Lung (tissue), 12 donors: ENCODE measurements around the gene AP3S2. TPM values are rescaled to one million over a fixed set of nuclear protein-coding genes. Genes with fewer than 3 reads are reported as not detected.
"Not testable (repeated sequence)": the region's sequence is repeated elsewhere in the genome, so short reads cannot be mapped to it uniquely, and the experiment has no call there.

Experiments used
- ATAC-seq: fragments of 200-7000 bp; cut with Tn5 transposase; one replicate; pipeline ENCODE4 v1.9.1; 2020; ENCODE audit warnings: moderate number of reproducible peaks; ENCODE audit not compliant: insufficient read depth, low FRiP score
- DNase-seq, 3 donors: peaks; one replicate each; pipeline ENCODE4 v3.0.0-alpha.2; 2013 to 2017
- H3K27ac ChIP-seq, 2 donors: one replicate each; pipeline ENCODE4 v1.5.1; 2013; ENCODE audit warnings: mild to moderate bottlenecking in 2 of 2, moderate library complexity in 2 of 2, control low read depth in 1 of 2, inconsistent platforms in 1 of 2, low read depth in 1 of 2, low read length in 1 of 2
- H3K27me3 ChIP-seq, 3 donors: one replicate each; pipeline ENCODE4 v1.5.1; 2013; ENCODE audit warnings: low read length in 2 of 3; ENCODE audit not compliant: control insufficient read depth in 3 of 3, insufficient read depth in 3 of 3
- H3K36me3 ChIP-seq, 4 donors: one replicate each; pipeline ENCODE4 v1.5.1; 2013; ENCODE audit warnings: low read length in 4 of 4, mild to moderate bottlenecking in 1 of 4, moderate library complexity in 1 of 4; ENCODE audit not compliant: control insufficient read depth in 4 of 4, insufficient read depth in 4 of 4
- H3K4me1 ChIP-seq, 5 donors: one replicate each; pipeline ENCODE4 v1.5.1; 2013; ENCODE audit warnings: low read length in 5 of 5, mild to moderate bottlenecking in 2 of 5, moderate library complexity in 1 of 5; ENCODE audit not compliant: control insufficient read depth in 5 of 5, insufficient read depth in 5 of 5
- H3K4me3 ChIP-seq: one replicate; pipeline ENCODE4 v1.5.1; 2013; ENCODE audit warnings: mild to moderate bottlenecking, control low read depth, moderate library complexity
- H3K9ac ChIP-seq, 2 donors: one replicate each; pipeline ENCODE4 v1.5.1; 2013; ENCODE audit warnings: low read length in 2 of 2, control low read depth in 1 of 2; ENCODE audit not compliant: insufficient read depth in 1 of 2
- H3K9me3 ChIP-seq, 4 donors: one replicate each; pipeline ENCODE4 v1.5.1; 2013; ENCODE audit warnings: low read length in 3 of 4, mild to moderate bottlenecking in 1 of 4, moderate library complexity in 1 of 4; ENCODE audit not compliant: control insufficient read depth in 4 of 4, insufficient read depth in 3 of 4
- WGBS, 2 donors: extraction: QIAGEN DNeasy Blood & Tissue Kit; methylation state at CpG; one replicate each; pipeline ENCODE4 v1.1.7; 2013; 5-methylcytosine and 5-hydroxymethylcytosine counted together
- polyA plus RNA-seq, 2 donors: library from polyadenylated mRNA; stranded (reverse); fragments of 200-250 nt; gene quantifications; one replicate each; pipeline ENCODE4 v1.2.1, GENCODE V29; 2013
- total RNA-seq, 2 donors: library from RNA; depleted of rRNA in 1 of 2; stranded (reverse); fragments of >200 nt in 1 of 2; gene quantifications; one replicate each; pipeline ENCODE4 v1.2.1, GENCODE V29; 2014 to 2021
- TF ChIP-seq, protein P1 (sequence below): IDR thresholded peaks from 2 replicates; pipeline ENCODE4 v1.5.1; 2012; ENCODE audit warnings: mild to moderate bottlenecking; ENCODE audit errors: control extremely low read depth, extremely low read depth
- donor health status: control.
- donor health status: control.
- donor health status: Bipolar disorder and iron deficiency.
- donor health status: healthy.
- donor health status: DM: yes; HTN: yes; CAD: no.

AP3S2 gene
- total and polyA plus RNA-seq, 4 donors = 9.9 to 31.8 (median 25.9) TPM

DNA sequence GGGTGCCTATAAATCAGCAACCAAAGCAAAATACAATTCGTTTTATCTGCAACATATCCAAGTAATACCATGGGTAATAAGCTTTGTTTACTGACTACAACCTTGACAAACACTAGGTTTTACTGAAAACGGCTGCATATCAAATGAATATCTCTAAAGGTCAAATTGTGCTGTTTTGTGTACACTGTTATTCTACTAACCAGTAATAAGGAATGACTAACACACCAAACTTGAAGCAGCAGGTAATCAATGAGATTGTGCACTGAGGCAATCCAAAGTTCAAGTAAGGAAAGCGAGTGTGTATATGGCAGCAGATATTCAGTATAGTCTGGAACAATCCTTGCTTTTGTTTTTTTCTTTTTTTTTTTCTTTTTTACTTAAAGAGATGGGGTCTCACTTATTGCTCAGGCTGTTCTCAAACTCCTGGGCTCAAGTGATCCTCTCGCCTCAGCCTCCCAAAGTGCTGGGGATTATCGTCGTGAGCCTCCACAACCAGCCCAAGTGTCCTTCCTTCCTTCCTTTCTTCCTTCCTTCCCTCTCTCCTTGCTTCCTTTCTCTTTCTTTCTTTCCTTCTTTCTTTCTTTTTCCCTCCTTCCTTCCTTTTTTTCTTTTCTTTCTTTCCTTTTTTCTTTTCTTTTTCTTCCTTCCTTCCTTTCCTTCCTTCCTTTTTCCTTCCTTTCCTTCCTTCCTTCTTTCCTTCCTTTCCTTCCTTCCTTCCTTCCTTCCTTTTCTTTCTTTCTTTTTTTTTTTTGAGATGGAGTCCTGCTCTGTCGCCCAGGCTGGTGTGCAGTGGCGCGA, 34.9 kb downstream of the AP3S2 start:
- no peaks in the 10 kb centered on the region for H3K9me3 ChIP-seq
- ATAC-seq (no peak), DNase-seq (no peak)
- 89 to 90% methylated on average over 9 of the region's 9 CpGs for WGBS, 2 donors
- H3K27ac ChIP-seq = no peak overlapping the region
- no peaks in the 10 kb centered on the region for H3K27me3 ChIP-seq
- no peak overlapping the region for H3K9ac ChIP-seq
- TF ChIP-seq, protein P1, sequence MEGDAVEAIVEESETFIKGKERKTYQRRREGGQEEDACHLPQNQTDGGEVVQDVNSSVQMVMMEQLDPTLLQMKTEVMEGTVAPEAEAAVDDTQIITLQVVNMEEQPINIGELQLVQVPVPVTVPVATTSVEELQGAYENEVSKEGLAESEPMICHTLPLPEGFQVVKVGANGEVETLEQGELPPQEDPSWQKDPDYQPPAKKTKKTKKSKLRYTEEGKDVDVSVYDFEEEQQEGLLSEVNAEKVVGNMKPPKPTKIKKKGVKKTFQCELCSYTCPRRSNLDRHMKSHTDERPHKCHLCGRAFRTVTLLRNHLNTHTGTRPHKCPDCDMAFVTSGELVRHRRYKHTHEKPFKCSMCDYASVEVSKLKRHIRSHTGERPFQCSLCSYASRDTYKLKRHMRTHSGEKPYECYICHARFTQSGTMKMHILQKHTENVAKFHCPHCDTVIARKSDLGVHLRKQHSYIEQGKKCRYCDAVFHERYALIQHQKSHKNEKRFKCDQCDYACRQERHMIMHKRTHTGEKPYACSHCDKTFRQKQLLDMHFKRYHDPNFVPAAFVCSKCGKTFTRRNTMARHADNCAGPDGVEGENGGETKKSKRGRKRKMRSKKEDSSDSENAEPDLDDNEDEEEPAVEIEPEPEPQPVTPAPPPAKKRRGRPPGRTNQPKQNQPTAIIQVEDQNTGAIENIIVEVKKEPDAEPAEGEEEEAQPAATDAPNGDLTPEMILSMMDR = no peak
- no peak overlapping the region for H3K4me3 ChIP-seq
- H3K36me3 ChIP-seq = peaks cover 0 to 22% (median 14%) of the 10 kb centered on the region in 4 donors
- H3K4me1 ChIP-seq = no peaks in the 10 kb centered on the region

DNA sequence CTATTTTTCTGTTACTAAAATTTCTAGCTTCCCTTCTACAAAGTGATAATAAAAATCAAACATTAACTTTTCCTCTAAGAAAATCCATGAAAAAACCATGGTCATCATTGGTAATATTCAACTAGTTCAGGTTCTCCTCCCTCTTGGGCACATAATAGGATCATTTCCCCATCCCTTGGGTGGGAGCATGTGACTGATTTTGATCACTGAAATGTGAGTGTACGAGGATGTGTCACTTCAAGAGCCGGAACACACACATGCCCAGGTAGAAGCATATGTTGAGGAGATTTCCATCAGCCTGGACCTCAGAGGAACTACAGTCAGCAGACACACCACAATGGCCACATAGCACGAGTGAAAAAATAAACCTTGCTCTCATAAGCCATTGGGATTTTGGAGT, 36.1 kb downstream of the AP3S2 start:
- ATAC-seq (no peak), DNase-seq (no peak)
- Histone ChIP-seq H3K9ac (no peak overlapping the region), H3K27me3 (no peaks in the 10 kb centered on the region), H3K27ac (no peak overlapping the region), H3K4me3 (no peak overlapping the region), H3K4me1 (no peaks in the 10 kb centered on the region), H3K9me3 (no peaks in the 10 kb centered on the region), H3K36me3 (peaks cover 0 to 22% (median 14%) of the 10 kb centered on the region in 4 donors)
- TF ChIP-seq, protein P1 = no peak
- 90 to 95% methylated on average over 3 of the region's 3 CpGs for WGBS, 2 donors

DNA sequence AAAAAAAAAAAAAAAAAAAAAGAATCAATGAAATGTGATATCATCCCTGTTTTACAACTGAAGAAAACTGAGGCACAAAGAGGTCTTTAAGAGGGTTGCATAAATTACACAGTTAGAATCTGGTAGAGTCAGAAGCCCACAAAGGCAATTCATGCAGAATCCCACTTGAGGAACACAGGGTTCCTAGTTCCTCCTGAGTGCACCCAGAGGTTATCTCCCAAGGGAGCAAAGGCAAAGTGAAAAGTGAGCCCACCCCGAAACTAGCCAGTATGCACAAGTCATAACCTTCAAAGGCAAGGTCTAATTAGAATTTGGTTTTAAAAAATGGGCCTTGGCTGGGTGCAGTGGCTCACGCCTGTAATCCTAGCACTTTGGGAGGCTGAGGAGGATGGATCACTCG, 37.8 kb downstream of the AP3S2 start:
- H3K9ac ChIP-seq = no peak overlapping the region
- no peaks in the 10 kb centered on the region for H3K9me3 ChIP-seq
- no peak for DNase-seq
- WGBS, 2 donors = 97% methylated on average over 3 of the region's 3 CpGs
- H3K27ac ChIP-seq = no peak overlapping the region
- H3K36me3 ChIP-seq = peaks cover 3 to 22% (median 11%) of the 10 kb centered on the region in 4 donors
- no peak overlapping the region for H3K4me3 ChIP-seq
- H3K27me3 ChIP-seq = no peaks in the 10 kb centered on the region
- no peak for ATAC-seq
- TF ChIP-seq, protein P1 = no peak
- no peaks in the 10 kb centered on the region for H3K4me1 ChIP-seq

DNA sequence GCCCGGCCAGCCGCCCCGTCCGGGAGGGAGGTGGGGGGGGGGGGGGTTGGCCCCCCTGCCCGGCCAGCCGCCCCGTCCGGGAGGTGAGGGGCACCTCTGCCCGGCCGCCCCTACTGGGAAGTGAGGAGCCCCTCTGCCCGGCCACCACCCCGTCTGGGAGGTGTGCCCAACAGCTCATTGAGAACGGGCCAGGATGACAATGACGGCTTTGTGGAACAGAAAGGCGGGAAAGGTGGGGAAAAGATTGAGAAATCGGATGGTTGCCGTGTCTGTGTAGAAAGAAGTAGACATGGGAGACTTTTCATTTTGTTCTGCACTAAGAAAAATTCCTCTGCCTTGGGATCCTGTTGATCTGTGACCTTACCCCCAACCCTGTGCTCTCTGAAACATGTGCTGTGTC, 38.9 kb downstream of the AP3S2 start:
- not testable (repeated sequence) for DNase-seq, H3K9ac ChIP-seq, ATAC-seq, H3K27ac ChIP-seq, H3K4me3 ChIP-seq, H3K4me1 ChIP-seq, H3K27me3 ChIP-seq, H3K9me3 ChIP-seq
- peaks cover 3 to 12% (median 7%) of the 10 kb centered on the region in 4 donors for H3K36me3 ChIP-seq
- 95 to 97% methylated on average over 6 to 7 of the region's 17 CpGs for WGBS, 2 donors
